ACC112 (cell line): ENCODE data around the gene LRRFIP1.

Experiments
- H2AFZ ChIP-seq: fragments of 200-600 bp; sonication (generic); one replicate; pipeline ENCODE4 v1.6.0; 2017; ENCODE audit warnings: antibody characterized with exemption, low read length; ENCODE audit not compliant: unreplicated experiment
- H3K27ac ChIP-seq: fragments of 200-600 bp; sonication (generic); 2 replicates; pipeline ENCODE4 v1.5.1; 2014; ENCODE audit warnings: low read depth, mild to moderate bottlenecking, antibody characterized with exemption, low read length, moderate library complexity
- H3K27me3 ChIP-seq: fragments of 200-600 bp; sonication (generic); 2 replicates; pipeline ENCODE4 v1.6.1; 2014; ENCODE audit warnings: mild to moderate bottlenecking, antibody characterized with exemption, low read length, moderate library complexity, mixed read lengths; ENCODE audit not compliant: insufficient read depth
- H3K36me3 ChIP-seq: fragments of 200-600 bp; sonication (generic); 2 replicates; pipeline ENCODE4 v1.6.1; 2016; ENCODE audit warnings: mild to moderate bottlenecking, antibody characterized with exemption, low read length, moderate library complexity, mixed read lengths; ENCODE audit not compliant: insufficient read depth
- H3K4me1 ChIP-seq: fragments of 200-600 bp; sonication (generic); one replicate; pipeline ENCODE4 v1.6.1; 2016; ENCODE audit warnings: low read length, mixed read lengths; ENCODE audit not compliant: insufficient read depth, unreplicated experiment, control insufficient read depth
- H3K4me3 ChIP-seq: fragments of 200-600 bp; sonication (generic); 2 replicates; pipeline ENCODE4 v1.5.1; 2014; ENCODE audit warnings: mild to moderate bottlenecking, low read depth, low read length
- H3K79me2 ChIP-seq: fragments of 200-600 bp; sonication (generic); one replicate; pipeline ENCODE4 v1.6.0; 2016; ENCODE audit warnings: low read length; ENCODE audit not compliant: control insufficient read depth, unreplicated experiment, insufficient read depth

Gene LRRFIP1

GRCh38 chr2:237625777-237626176 lies 1.6 kb upstream of the LRRFIP1 start:
- H3K27ac ChIP-seq = no peak overlapping the region
- peaks cover 12% of the 10 kb centered on the region for H3K4me1 ChIP-seq
- no peak overlapping the region for H2AFZ ChIP-seq

GRCh38 chr2:237626813-237627440 lies 460 bp upstream of the LRRFIP1 start:
- Histone ChIP-seq H3K4me1 (peaks cover 12% of the 10 kb centered on the region), H2AFZ (no peak overlapping the region), H3K27ac (no peak overlapping the region), H3K36me3 (no peaks in the 10 kb centered on the region; the same call in 1 of the 2 replicates), H3K4me3 (peak overlapping the region; percentile 94), H3K79me2 (peaks cover 11% of the 10 kb centered on the region), H3K27me3 (no peaks in the 10 kb centered on the region)

More at GRCh38 chr2:237625777-237626176, 1.6 kb upstream of the LRRFIP1 start:
- H3K27me3 ChIP-seq = no peaks in the 10 kb centered on the region
- H3K4me3 ChIP-seq = no peak overlapping the region
- peaks cover 11% of the 10 kb centered on the region for H3K79me2 ChIP-seq
- no peaks in the 10 kb centered on the region; the same call in 1 of the 2 replicates for H3K36me3 ChIP-seq

GRCh38 chr2:237628247-237629187 lies 1.1 kb downstream of the LRRFIP1 start:
- Histone ChIP-seq H3K4me3 (peak overlapping the region; percentile 94), H2AFZ (peak overlapping the region; percentile 21)

GRCh38 chr2:237629188-237629534 lies 1.8 kb downstream of the LRRFIP1 start:
- peaks cover 12% of the 10 kb centered on the region for H3K4me1 ChIP-seq
- peaks cover 11% of the 10 kb centered on the region for H3K79me2 ChIP-seq
- no peak overlapping the region for H3K4me3 ChIP-seq
- no peak overlapping the region for H2AFZ ChIP-seq
- no peak overlapping the region for H3K27ac ChIP-seq
- no peaks in the 10 kb centered on the region for H3K27me3 ChIP-seq
- H3K36me3 ChIP-seq = peaks cover 8% of the 10 kb centered on the region; the same call in 1 of the 2 replicates

More at GRCh38 chr2:237628247-237629187, 1.1 kb downstream of the LRRFIP1 start:
- H3K27ac ChIP-seq = no peak overlapping the region
- H3K36me3 ChIP-seq = peaks cover 5% of the 10 kb centered on the region; the same call in 1 of the 2 replicates
- H3K27me3 ChIP-seq = no peaks in the 10 kb centered on the region
- H3K4me1 ChIP-seq = peaks cover 12% of the 10 kb centered on the region
- H3K79me2 ChIP-seq = peaks cover 11% of the 10 kb centered on the region

- Histone ChIP-seq H3K4me3 (no peak overlapping the region), H3K36me3 (peaks cover 13% of the 10 kb centered on the region; the same call in 1 of the 2 replicates), H3K4me1 (peaks cover 12% of the 10 kb centered on the region), H3K27ac (no peak overlapping the region), H3K27me3 (no peaks in the 10 kb centered on the region), H2AFZ (no peak overlapping the region), H3K79me2 (peaks cover 11% of the 10 kb centered on the region)
These were observed 2.4 kb downstream of the LRRFIP1 start for GRCh38 chr2:237629739-237630138.

- Histone ChIP-seq H3K27me3 (no peaks in the 10 kb centered on the region), H3K27ac (no peak overlapping the region), H3K4me1 (peaks cover 12% of the 10 kb centered on the region), H3K79me2 (peaks cover 11% of the 10 kb centered on the region), H3K36me3 (peaks cover 17% of the 10 kb centered on the region), H3K4me3 (no peak overlapping the region), H2AFZ (no peak overlapping the region)
These were observed 3.0 kb downstream of the LRRFIP1 start for GRCh38 chr2:237630216-237631000.

- Histone ChIP-seq H2AFZ (no peak overlapping the region), H3K4me3 (no peak overlapping the region), H3K27me3 (no peaks in the 10 kb centered on the region), H3K27ac (no peak overlapping the region), H3K79me2 (peaks cover 11% of the 10 kb centered on the region), H3K36me3 (peaks cover 17% of the 10 kb centered on the region), H3K4me1 (peaks cover 12% of the 10 kb centered on the region)
These were observed 3.8 kb downstream of the LRRFIP1 start for GRCh38 chr2:237631007-237631785.

GRCh38 chr2:237631801-237632585 lies 4.6 kb downstream of the LRRFIP1 start:
- H3K27ac ChIP-seq = no peak overlapping the region
- H3K27me3 ChIP-seq = no peaks in the 10 kb centered on the region
- H3K4me1 ChIP-seq = peaks cover 12% of the 10 kb centered on the region
- H3K79me2 ChIP-seq = peaks cover 11% of the 10 kb centered on the region
- H3K36me3 ChIP-seq = peaks cover 17% of the 10 kb centered on the region
- no peak overlapping the region for H3K4me3 ChIP-seq
- H2AFZ ChIP-seq = no peak overlapping the region

GRCh38 chr2:237633061-237633561 lies 5.7 kb downstream of the LRRFIP1 start:
- peaks cover 17% of the 10 kb centered on the region for H3K36me3 ChIP-seq
- no peaks in the 10 kb centered on the region for H3K27me3 ChIP-seq
- H3K27ac ChIP-seq = no peak overlapping the region
- no peak overlapping the region for H2AFZ ChIP-seq
- peaks cover 11% of the 10 kb centered on the region for H3K79me2 ChIP-seq
- peaks cover 10% of the 10 kb centered on the region for H3K4me1 ChIP-seq
- H3K4me3 ChIP-seq = no peak overlapping the region
